K562 (cell line): ENCODE results near the gene CORO2A. TPM values are rescaled to one million over a fixed set of nuclear protein-coding genes. Genes with fewer than 3 reads are reported as not detected.

Source experiments
- CHD1 ChIP-seq: fragments of 200-600 bp; sonication (generic); IDR thresholded peaks from one replicate; pipeline ENCODE4 v1.6.1; 2012; ENCODE audit warnings: mild to moderate bottlenecking, moderate library complexity, low read length, inconsistent platforms
- RBBP5 ChIP-seq: fragments of 200-600 bp; sonication (generic); IDR thresholded peaks from 2 replicates; pipeline ENCODE4 v1.6.1; 2012; ENCODE audit warnings: borderline replicate concordance, mild to moderate bottlenecking, low read length, control low read depth, inconsistent platforms; ENCODE audit not compliant: insufficient read depth, poor library complexity, severe bottlenecking
- TEAD4 ChIP-seq, 2 experiments: sonication (generic) in 1 of 2; formaldehyde crosslinking in 1 of 2; IDR thresholded peaks; 2 replicates each; pipeline versions ENCODE4 v1.6.1 to v1.8.0; 2012 to 2022; ENCODE audit warnings: borderline replicate concordance in 1 of 2, inconsistent platforms in 1 of 2, low read length in 1 of 2, mild to moderate bottlenecking in 1 of 2, missing genetic modification reagents in 1 of 2
- ZNF184 ChIP-seq: sonication (generic); formaldehyde crosslinking; IDR thresholded peaks from 2 replicates; pipeline ENCODE4 v1.5.0; 2020; ENCODE audit warnings: missing genetic modification reagents
- polyA plus RNA-seq, 8 experiments: library from polyadenylated mRNA; depleted of rRNA in 4 of 8; stranded (reverse) in 5 of 8; unstranded in 3 of 8; fragments of >200 nt; fragmentation: Nextera tagmentation in 2 of 8; fragmentation: Illumina TruSeq in 1 of 8; extraction: Ambion mirVana in 2 of 8; extraction: Trizol in 1 of 8; gene quantifications; 2 replicates each; pipeline versions ENCODE4 v1.2.1 to v1.2.3, GENCODE V29; 2011 to 2014; ENCODE audit warnings: inconsistent platforms in 1 of 8, missing spikeins in 1 of 8
- total RNA-seq, 7 experiments: library from RNA; depleted of rRNA in 6 of 7; stranded (reverse); fragments of >200 nt in 6 of 7; fragmentation: Illumina TruSeq in 2 of 7; extraction: Trizol in 2 of 7; gene quantifications; 2 replicates each; pipeline versions ENCODE4 v1.2.1 to v1.2.3, GENCODE V29; 2011 to 2021; ENCODE audit warnings: low replicate concordance in 1 of 7
- TF ChIP-seq, protein P1 (sequence below), 3 experiments: IDR thresholded peaks in 2 of 3; conservative IDR thresholded peaks in 1 of 3; 2 replicates each; pipeline ENCODE4 v1.5.1; 2011 to 2012; ENCODE audit warnings: low read length in 3 of 3, mild to moderate bottlenecking in 3 of 3, control low read depth in 2 of 3, improper control_type of control experiment in 1 of 3, inconsistent platforms in 1 of 3, low read depth in 1 of 3, mixed read lengths in 1 of 3, moderate library complexity in 1 of 3; ENCODE audit not compliant: insufficient read depth in 2 of 3
- TF ChIP-seq, protein P2 (sequence below): fragments of 450-650 bp; IDR thresholded peaks from 2 replicates; pipeline ENCODE4 v1.6.1; 2016; ENCODE audit warnings: mild to moderate bottlenecking, moderate library complexity
- TF ChIP-seq, protein P3 (sequence below): sonication (generic); formaldehyde crosslinking; IDR thresholded peaks from 2 replicates; pipeline ENCODE4 v1.8.0; 2023; ENCODE audit warnings: mild to moderate bottlenecking, missing genetic modification reagents

CORO2A gene
- total and polyA plus RNA-seq, 9 of the 15 experiments (the other 6 are each of a cell fraction or from before 2014, with no cell fraction given), result 9.5 to 26.6 (median 18.0) TPM

DNA sequence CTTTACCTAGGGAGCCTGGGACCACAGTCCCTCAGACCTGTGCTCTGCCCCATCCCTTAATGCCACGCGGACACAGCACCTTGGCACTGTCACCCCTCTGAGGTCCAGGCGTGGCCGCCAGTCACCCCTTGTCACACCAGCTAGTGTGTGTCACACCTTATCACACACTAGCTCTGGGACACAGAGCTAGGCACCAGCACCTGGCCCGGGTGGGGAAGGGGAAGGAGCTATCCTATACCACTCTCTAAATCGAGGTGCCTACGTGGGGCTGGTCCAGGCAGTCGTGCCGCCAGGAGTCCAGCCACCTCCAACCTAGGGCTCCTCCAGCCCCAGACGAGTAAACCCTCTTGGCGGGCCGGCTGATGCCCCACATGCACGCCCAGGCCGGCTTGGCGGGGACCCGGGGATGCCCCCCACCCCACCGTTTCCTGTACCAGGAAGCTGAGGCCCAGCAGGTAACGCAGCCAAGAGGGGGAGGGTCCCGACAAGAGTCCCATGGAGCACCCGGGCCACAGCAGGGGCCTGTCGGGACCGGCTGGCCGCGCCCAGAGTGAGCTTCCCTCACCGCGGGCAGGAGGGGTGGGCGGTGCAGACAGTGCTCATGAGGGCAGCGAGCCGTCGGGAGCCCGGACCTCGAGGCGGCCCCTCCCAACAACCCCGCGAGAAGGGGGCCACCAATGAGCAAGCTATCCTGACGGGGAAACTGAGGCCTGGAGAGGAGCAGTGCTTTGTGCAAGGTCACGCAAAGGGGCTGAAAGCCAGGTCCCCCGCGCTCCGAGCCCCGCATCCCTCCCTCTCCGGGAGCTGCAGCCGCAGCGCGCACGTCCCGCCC is 550 bp downstream of the CORO2A start (continued):
- TF ChIP-seq, protein P1, sequence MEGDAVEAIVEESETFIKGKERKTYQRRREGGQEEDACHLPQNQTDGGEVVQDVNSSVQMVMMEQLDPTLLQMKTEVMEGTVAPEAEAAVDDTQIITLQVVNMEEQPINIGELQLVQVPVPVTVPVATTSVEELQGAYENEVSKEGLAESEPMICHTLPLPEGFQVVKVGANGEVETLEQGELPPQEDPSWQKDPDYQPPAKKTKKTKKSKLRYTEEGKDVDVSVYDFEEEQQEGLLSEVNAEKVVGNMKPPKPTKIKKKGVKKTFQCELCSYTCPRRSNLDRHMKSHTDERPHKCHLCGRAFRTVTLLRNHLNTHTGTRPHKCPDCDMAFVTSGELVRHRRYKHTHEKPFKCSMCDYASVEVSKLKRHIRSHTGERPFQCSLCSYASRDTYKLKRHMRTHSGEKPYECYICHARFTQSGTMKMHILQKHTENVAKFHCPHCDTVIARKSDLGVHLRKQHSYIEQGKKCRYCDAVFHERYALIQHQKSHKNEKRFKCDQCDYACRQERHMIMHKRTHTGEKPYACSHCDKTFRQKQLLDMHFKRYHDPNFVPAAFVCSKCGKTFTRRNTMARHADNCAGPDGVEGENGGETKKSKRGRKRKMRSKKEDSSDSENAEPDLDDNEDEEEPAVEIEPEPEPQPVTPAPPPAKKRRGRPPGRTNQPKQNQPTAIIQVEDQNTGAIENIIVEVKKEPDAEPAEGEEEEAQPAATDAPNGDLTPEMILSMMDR (IDR thresholded peaks at IDR 0.05 in 2 of 3, conservative IDR thresholded peaks at IDR 0.05 in 1 of 3; ENCODE audit: insufficient read depth in 2 of 3, low read depth in 1 of 3, low read length in 3 of 3), result no peak
- peak; percentile 7 for TF ChIP-seq RBBP5
- TF ChIP-seq ZNF184 (CRISPR knock-in tag), result no peak
- TF ChIP-seq, protein P2, sequence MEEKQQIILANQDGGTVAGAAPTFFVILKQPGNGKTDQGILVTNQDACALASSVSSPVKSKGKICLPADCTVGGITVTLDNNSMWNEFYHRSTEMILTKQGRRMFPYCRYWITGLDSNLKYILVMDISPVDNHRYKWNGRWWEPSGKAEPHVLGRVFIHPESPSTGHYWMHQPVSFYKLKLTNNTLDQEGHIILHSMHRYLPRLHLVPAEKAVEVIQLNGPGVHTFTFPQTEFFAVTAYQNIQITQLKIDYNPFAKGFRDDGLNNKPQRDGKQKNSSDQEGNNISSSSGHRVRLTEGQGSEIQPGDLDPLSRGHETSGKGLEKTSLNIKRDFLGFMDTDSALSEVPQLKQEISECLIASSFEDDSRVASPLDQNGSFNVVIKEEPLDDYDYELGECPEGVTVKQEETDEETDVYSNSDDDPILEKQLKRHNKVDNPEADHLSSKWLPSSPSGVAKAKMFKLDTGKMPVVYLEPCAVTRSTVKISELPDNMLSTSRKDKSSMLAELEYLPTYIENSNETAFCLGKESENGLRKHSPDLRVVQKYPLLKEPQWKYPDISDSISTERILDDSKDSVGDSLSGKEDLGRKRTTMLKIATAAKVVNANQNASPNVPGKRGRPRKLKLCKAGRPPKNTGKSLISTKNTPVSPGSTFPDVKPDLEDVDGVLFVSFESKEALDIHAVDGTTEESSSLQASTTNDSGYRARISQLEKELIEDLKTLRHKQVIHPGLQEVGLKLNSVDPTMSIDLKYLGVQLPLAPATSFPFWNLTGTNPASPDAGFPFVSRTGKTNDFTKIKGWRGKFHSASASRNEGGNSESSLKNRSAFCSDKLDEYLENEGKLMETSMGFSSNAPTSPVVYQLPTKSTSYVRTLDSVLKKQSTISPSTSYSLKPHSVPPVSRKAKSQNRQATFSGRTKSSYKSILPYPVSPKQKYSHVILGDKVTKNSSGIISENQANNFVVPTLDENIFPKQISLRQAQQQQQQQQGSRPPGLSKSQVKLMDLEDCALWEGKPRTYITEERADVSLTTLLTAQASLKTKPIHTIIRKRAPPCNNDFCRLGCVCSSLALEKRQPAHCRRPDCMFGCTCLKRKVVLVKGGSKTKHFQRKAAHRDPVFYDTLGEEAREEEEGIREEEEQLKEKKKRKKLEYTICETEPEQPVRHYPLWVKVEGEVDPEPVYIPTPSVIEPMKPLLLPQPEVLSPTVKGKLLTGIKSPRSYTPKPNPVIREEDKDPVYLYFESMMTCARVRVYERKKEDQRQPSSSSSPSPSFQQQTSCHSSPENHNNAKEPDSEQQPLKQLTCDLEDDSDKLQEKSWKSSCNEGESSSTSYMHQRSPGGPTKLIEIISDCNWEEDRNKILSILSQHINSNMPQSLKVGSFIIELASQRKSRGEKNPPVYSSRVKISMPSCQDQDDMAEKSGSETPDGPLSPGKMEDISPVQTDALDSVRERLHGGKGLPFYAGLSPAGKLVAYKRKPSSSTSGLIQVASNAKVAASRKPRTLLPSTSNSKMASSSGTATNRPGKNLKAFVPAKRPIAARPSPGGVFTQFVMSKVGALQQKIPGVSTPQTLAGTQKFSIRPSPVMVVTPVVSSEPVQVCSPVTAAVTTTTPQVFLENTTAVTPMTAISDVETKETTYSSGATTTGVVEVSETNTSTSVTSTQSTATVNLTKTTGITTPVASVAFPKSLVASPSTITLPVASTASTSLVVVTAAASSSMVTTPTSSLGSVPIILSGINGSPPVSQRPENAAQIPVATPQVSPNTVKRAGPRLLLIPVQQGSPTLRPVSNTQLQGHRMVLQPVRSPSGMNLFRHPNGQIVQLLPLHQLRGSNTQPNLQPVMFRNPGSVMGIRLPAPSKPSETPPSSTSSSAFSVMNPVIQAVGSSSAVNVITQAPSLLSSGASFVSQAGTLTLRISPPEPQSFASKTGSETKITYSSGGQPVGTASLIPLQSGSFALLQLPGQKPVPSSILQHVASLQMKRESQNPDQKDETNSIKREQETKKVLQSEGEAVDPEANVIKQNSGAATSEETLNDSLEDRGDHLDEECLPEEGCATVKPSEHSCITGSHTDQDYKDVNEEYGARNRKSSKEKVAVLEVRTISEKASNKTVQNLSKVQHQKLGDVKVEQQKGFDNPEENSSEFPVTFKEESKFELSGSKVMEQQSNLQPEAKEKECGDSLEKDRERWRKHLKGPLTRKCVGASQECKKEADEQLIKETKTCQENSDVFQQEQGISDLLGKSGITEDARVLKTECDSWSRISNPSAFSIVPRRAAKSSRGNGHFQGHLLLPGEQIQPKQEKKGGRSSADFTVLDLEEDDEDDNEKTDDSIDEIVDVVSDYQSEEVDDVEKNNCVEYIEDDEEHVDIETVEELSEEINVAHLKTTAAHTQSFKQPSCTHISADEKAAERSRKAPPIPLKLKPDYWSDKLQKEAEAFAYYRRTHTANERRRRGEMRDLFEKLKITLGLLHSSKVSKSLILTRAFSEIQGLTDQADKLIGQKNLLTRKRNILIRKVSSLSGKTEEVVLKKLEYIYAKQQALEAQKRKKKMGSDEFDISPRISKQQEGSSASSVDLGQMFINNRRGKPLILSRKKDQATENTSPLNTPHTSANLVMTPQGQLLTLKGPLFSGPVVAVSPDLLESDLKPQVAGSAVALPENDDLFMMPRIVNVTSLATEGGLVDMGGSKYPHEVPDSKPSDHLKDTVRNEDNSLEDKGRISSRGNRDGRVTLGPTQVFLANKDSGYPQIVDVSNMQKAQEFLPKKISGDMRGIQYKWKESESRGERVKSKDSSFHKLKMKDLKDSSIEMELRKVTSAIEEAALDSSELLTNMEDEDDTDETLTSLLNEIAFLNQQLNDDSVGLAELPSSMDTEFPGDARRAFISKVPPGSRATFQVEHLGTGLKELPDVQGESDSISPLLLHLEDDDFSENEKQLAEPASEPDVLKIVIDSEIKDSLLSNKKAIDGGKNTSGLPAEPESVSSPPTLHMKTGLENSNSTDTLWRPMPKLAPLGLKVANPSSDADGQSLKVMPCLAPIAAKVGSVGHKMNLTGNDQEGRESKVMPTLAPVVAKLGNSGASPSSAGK, result 0 out of 2 replicates have a peak, but pooled peaks have one; percentile 5
- TF ChIP-seq, protein P3, sequence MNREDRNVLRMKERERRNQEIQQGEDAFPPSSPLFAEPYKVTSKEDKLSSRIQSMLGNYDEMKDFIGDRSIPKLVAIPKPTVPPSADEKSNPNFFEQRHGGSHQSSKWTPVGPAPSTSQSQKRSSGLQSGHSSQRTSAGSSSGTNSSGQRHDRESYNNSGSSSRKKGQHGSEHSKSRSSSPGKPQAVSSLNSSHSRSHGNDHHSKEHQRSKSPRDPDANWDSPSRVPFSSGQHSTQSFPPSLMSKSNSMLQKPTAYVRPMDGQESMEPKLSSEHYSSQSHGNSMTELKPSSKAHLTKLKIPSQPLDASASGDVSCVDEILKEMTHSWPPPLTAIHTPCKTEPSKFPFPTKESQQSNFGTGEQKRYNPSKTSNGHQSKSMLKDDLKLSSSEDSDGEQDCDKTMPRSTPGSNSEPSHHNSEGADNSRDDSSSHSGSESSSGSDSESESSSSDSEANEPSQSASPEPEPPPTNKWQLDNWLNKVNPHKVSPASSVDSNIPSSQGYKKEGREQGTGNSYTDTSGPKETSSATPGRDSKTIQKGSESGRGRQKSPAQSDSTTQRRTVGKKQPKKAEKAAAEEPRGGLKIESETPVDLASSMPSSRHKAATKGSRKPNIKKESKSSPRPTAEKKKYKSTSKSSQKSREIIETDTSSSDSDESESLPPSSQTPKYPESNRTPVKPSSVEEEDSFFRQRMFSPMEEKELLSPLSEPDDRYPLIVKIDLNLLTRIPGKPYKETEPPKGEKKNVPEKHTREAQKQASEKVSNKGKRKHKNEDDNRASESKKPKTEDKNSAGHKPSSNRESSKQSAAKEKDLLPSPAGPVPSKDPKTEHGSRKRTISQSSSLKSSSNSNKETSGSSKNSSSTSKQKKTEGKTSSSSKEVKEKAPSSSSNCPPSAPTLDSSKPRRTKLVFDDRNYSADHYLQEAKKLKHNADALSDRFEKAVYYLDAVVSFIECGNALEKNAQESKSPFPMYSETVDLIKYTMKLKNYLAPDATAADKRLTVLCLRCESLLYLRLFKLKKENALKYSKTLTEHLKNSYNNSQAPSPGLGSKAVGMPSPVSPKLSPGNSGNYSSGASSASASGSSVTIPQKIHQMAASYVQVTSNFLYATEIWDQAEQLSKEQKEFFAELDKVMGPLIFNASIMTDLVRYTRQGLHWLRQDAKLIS (CRISPR knock-in tag), result no peak
- TF ChIP-seq TEAD4 (IDR thresholded peaks at IDR 0.05; ENCODE audit: low read length), result no peak
- TF ChIP-seq TEAD4 (CRISPR knock-in tag; IDR thresholded peaks at IDR 0.05; ENCODE audit: borderline replicate concordance), result no peak
- no peak for TF ChIP-seq CHD1
